Prostate gland (tissue), 2 donors: ENCODE data around the gene G6PC2. TPM values are rescaled to one million over a fixed set of nuclear protein-coding genes. Genes with fewer than 3 reads are reported as not detected.

Source experiments
- DNase-seq: peaks from one replicate; pipeline ENCODE4 v3.0.0-alpha.2; 2019; ENCODE audit warnings: low spot score
- H3K27ac ChIP-seq, 2 donors: fragments of 200-600 bp; sonication (generic); 2 replicates each; pipeline ENCODE4 v1.5.1; 2017 to 2019
- H3K27me3 ChIP-seq: fragments of 200-600 bp; sonication (generic); replicated peaks from 2 replicates; pipeline ENCODE4 v1.5.1; 2019; ENCODE audit not compliant: insufficient read depth
- H3K36me3 ChIP-seq, 2 donors: fragments of 200-600 bp; sonication (generic); 1 replicate in 1 of 2; 2 replicates in 1 of 2; pipeline versions ENCODE4 v1.5.1 to v1.8.1; 2017 to 2019
- H3K4me1 ChIP-seq: fragments of 200-600 bp; sonication (generic); replicated peaks from 2 replicates; pipeline ENCODE4 v1.5.1; 2019
- H3K4me3 ChIP-seq, 2 donors: fragments of 200-600 bp; sonication (generic); 2 replicates each; pipeline ENCODE4 v1.5.1; 2017 to 2019
- H3K9me3 ChIP-seq: fragments of 200-600 bp; sonication (generic); 2 replicates; pipeline ENCODE4 v1.5.1; 2017
- CTCF ChIP-seq, 4 experiments: fragments of 200-600 bp in 2 of 4; fragments of 450-650 bp in 2 of 4; sonication (generic) in 2 of 4; IDR thresholded peaks; 1 replicate in 3 of 4; 2 replicates in 1 of 4; pipeline ENCODE4 v1.5.1; 2016 to 2019; ENCODE audit warnings: antibody characterized with exemption in 4 of 4, mild to moderate bottlenecking in 2 of 4, moderate library complexity in 2 of 4
- POLR2A ChIP-seq: fragments of 450-650 bp; IDR thresholded peaks from one replicate; pipeline ENCODE4 v1.6.1; 2016; ENCODE audit warnings: antibody characterized with exemption, mild to moderate bottlenecking
- POLR2AphosphoS5 ChIP-seq: sonication (generic); formaldehyde crosslinking; IDR thresholded peaks from one replicate; pipeline ENCODE4 v1.6.1; 2017; ENCODE audit warnings: antibody characterized with exemption
- WGBS: methylation state at CpG from one replicate; pipeline ENCODE4 v1.1.5; 2018; 5-methylcytosine and 5-hydroxymethylcytosine counted together
- intact Hi-C: fragments of 100-400 bp; cut with DNase I; formaldehyde crosslinking; loops from one replicate; pipeline ENCODE4 v1.14.2; 2022
- total RNA-seq, 2 donors: library from RNA; depleted of rRNA; stranded (reverse); fragments of >200 nt; gene quantifications; one replicate each; pipeline ENCODE4 v1.1.0, GENCODE V29; 2016

Gene G6PC2
- total RNA-seq, 2 donors from 2014 or later, result not detected

- TF ChIP-seq CTCF (IDR thresholded peaks at IDR 0.05), result no peak
- TF ChIP-seq POLR2AphosphoS5, result no peak
- TF ChIP-seq POLR2A, result no peak
- no peaks in the 10 kb centered on the region for H3K9me3 ChIP-seq
- no peak for DNase-seq
- intact Hi-C loops, result no loop called here
- H3K4me1 ChIP-seq, result no peaks in the 10 kb centered on the region
- no peak overlapping the region for H3K4me3 ChIP-seq
- no peaks in the 10 kb centered on the region for H3K27me3 ChIP-seq
- no peaks in the 10 kb centered on the region for H3K36me3 ChIP-seq
- H3K27ac ChIP-seq, result no peak overlapping the region
Observed at GRCh38 chr2:168894720-168895119, 6.4 kb upstream of the G6PC2 start.

- no peak for TF ChIP-seq CTCF (IDR thresholded peaks at IDR 0.05)
- no peak for TF ChIP-seq POLR2AphosphoS5
- no peak for TF ChIP-seq POLR2A
- Histone ChIP-seq H3K27ac (no peak overlapping the region), H3K27me3 (no peaks in the 10 kb centered on the region), H3K4me3 (no peak overlapping the region), H3K4me1 (no peaks in the 10 kb centered on the region), H3K9me3 (no peaks in the 10 kb centered on the region), H3K36me3 (no peaks in the 10 kb centered on the region)
- intact Hi-C loops, result no loop called here
- no peak for DNase-seq
Observed at GRCh38 chr2:168895771-168896170, 5.3 kb upstream of the G6PC2 start.

GRCh38 chr2:168896783-168897182, 4.3 kb upstream of the G6PC2 start:
- no peak overlapping the region for H3K4me3 ChIP-seq
- no peaks in the 10 kb centered on the region for H3K4me1 ChIP-seq
- intact Hi-C loops, result no loop called here
- no peak for DNase-seq
- 71% methylated on average over 4 of the region's 4 CpGs for WGBS
- H3K36me3 ChIP-seq, result no peaks in the 10 kb centered on the region
- no peaks in the 10 kb centered on the region for H3K9me3 ChIP-seq
- no peaks in the 10 kb centered on the region for H3K27me3 ChIP-seq
- no peak for TF ChIP-seq POLR2A
- no peak for TF ChIP-seq CTCF (IDR thresholded peaks at IDR 0.05)
- TF ChIP-seq POLR2AphosphoS5, result no peak
- H3K27ac ChIP-seq, result no peak overlapping the region

GRCh38 chr2:168897449-168897848, 3.6 kb upstream of the G6PC2 start:
- no peaks in the 10 kb centered on the region for H3K4me1 ChIP-seq
- TF ChIP-seq CTCF (IDR thresholded peaks at IDR 0.05), result no peak
- no peak for TF ChIP-seq POLR2AphosphoS5
- no peak for TF ChIP-seq POLR2A
- WGBS, result 85% methylated on average over 1 of the region's 1 CpG
- intact Hi-C loops, result no loop called here
- H3K27me3 ChIP-seq, result no peaks in the 10 kb centered on the region
- no peak overlapping the region for H3K4me3 ChIP-seq
- H3K9me3 ChIP-seq, result no peaks in the 10 kb centered on the region
- no peak for DNase-seq
- no peak overlapping the region for H3K27ac ChIP-seq
- H3K36me3 ChIP-seq, result no peaks in the 10 kb centered on the region

- intact Hi-C loops, result no loop called here
Observed at GRCh38 chr2:168903888-168904287, 2.8 kb downstream of the G6PC2 start.

More at GRCh38 chr2:168903888-168904287, 2.8 kb downstream of the G6PC2 start:
- no peaks in the 10 kb centered on the region for H3K9me3 ChIP-seq
- TF ChIP-seq CTCF (IDR thresholded peaks at IDR 0.05) (no peak), POLR2A (no peak), POLR2AphosphoS5 (no peak)
- no peak overlapping the region for H3K4me3 ChIP-seq
- H3K4me1 ChIP-seq, result no peaks in the 10 kb centered on the region
- no peak for DNase-seq
- H3K27ac ChIP-seq, result no peak overlapping the region
- no peaks in the 10 kb centered on the region for H3K36me3 ChIP-seq
- no peaks in the 10 kb centered on the region for H3K27me3 ChIP-seq
- WGBS, result 93% methylated on average over 2 of the region's 2 CpGs
